ENCODE data around the gene CRYBA1. TPM values are rescaled to one million over a fixed set of nuclear protein-coding genes. Genes with fewer than 3 reads are reported as not detected.

CRYBA1 gene
- total and polyA plus RNA-seq, 2 donors from 2014 or later, result not detected

DNA sequence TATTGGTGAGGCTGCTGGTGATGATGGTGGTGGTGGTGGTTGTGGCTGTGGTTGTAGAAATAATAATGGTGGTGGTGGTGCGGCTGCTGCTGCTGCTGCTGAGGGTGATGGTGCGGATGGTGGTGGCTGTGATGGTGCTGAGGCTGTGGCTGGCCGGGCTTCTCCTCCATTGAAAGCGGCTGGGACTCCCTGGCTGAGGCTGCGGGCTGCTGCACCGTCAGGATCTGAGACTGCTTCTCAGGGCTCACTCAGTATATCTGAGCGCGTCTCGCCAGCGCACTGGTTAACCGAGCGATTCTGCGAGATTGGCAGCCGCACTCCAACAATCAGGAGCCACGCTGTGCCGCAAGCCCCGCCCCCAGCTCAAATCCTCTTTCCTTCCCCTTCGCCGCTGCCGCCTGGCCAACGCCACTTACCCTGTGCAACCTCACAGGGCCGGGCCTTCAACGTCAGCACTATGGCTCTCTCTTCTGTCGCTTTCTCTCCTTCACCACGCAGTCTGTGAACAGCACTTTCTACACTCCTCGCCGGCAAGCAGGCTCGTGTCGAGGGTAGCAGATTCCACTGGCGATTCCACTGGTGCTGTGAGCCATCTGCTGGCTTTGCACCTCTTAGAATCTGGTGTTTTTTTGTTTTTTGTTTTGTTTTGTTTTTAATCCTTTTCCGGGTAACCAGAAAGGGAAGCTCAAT is 47.4 kb downstream of the CRYBA1 start, which contains the start of gene NUFIP2:
Gene NUFIP2 (minus strand): TSS at position 259 of the 690 bp plus-strand sequence. CDS start 89 bp downstream, at position 170.
- H3K27ac ChIP-seq (ENCODE audit: low read depth in 2 of 2, low read length in 2 of 2), result peak within 1 kb of the TSS; percentile 96 to 99
- H3K4me1 ChIP-seq (ENCODE audit: control insufficient read depth in 2 of 3, insufficient read depth in 2 of 3, low read depth in 1 of 3, low read length in 3 of 3), result peaks cover 4 to 10% (median 5%) of the 10 kb centered on the region in 3 donors
- peak within 1 kb of the TSS; percentile 93 to 99 (median 96) for H3K9ac ChIP-seq (ENCODE audit: low read length in 3 of 3)
- DNase-seq (peak; percentile 99 to 100 (median 99)), FAIRE-seq (peak; percentile 97)
- TF ChIP-seq, protein P1, sequence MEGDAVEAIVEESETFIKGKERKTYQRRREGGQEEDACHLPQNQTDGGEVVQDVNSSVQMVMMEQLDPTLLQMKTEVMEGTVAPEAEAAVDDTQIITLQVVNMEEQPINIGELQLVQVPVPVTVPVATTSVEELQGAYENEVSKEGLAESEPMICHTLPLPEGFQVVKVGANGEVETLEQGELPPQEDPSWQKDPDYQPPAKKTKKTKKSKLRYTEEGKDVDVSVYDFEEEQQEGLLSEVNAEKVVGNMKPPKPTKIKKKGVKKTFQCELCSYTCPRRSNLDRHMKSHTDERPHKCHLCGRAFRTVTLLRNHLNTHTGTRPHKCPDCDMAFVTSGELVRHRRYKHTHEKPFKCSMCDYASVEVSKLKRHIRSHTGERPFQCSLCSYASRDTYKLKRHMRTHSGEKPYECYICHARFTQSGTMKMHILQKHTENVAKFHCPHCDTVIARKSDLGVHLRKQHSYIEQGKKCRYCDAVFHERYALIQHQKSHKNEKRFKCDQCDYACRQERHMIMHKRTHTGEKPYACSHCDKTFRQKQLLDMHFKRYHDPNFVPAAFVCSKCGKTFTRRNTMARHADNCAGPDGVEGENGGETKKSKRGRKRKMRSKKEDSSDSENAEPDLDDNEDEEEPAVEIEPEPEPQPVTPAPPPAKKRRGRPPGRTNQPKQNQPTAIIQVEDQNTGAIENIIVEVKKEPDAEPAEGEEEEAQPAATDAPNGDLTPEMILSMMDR (IDR thresholded peaks at IDR 0.05; ENCODE audit: borderline replicate concordance, extremely low read depth, insufficient read depth), result no peak
- H3K9me3 ChIP-seq (ENCODE audit: control insufficient read depth in 2 of 3, insufficient read depth in 1 of 3, low read length in 3 of 3), result no peaks in the 10 kb centered on the region
- peak within 1 kb of the TSS; percentile 94 to 99 (median 95) for H3K4me3 ChIP-seq (ENCODE audit: low read length in 3 of 3)
- H3K36me3 ChIP-seq (ENCODE audit: control insufficient read depth in 2 of 3, insufficient read depth in 3 of 3, low read length in 3 of 3), result no peaks in the 10 kb centered on the region
- H3K27me3 ChIP-seq (ENCODE audit: control insufficient read depth, insufficient read depth, low read length), result no peaks in the 10 kb centered on the region
- intact Hi-C loops (cut with DNase I), result no loop called here

GRCh38 chr17:29294580-29294900 is 47.9 kb downstream of the CRYBA1 start:
- peak overlapping the region; percentile 96 to 99 for H3K27ac ChIP-seq (ENCODE audit: low read depth in 2 of 2, low read length in 2 of 2)
- peak overlapping the region; percentile 79 to 89 (median 83) for H3K9ac ChIP-seq (ENCODE audit: low read length in 3 of 3)
- no peaks in the 10 kb centered on the region for H3K27me3 ChIP-seq (ENCODE audit: control insufficient read depth, insufficient read depth, low read length)
- H3K36me3 ChIP-seq (ENCODE audit: control insufficient read depth in 2 of 3, insufficient read depth in 3 of 3, low read length in 3 of 3), result no peaks in the 10 kb centered on the region
- H3K9me3 ChIP-seq (ENCODE audit: control insufficient read depth in 2 of 3, insufficient read depth in 1 of 3, low read length in 3 of 3), result no peaks in the 10 kb centered on the region
- no peak for DNase-seq
- intact Hi-C loops (cut with DNase I), result no loop called here
- H3K4me3 ChIP-seq (ENCODE audit: low read length in 3 of 3), result peak overlapping the region; percentile 86 to 99 (median 95)
- peaks cover 4 to 10% (median 5%) of the 10 kb centered on the region in 3 donors for H3K4me1 ChIP-seq (ENCODE audit: control insufficient read depth in 2 of 3, insufficient read depth in 2 of 3, low read depth in 1 of 3, low read length in 3 of 3)
- TF ChIP-seq, protein P1 (IDR thresholded peaks at IDR 0.05; ENCODE audit: borderline replicate concordance, extremely low read depth, insufficient read depth), result no peak
- FAIRE-seq, result no peak

DNA sequence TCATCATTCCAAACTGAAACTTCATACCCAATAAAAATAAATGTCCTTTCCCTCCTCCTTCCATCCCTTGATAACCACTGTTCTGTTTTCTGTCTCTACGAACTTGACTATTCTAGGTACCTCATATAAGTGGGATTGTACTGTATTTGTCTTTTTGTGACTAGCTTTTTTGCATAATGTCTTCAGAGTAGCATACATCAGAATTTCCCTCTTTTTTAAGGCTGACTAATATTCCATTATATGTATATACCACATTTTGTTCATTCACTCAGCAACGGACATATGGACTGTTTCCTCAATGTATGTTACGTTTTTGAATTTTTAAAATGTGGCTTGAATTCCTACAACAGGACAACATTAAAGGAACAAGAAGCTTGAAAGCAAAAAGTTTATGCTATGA is 48.8 kb downstream of the CRYBA1 start:
- Histone ChIP-seq H3K36me3 (ENCODE audit: control insufficient read depth in 2 of 3, insufficient read depth in 3 of 3, low read length in 3 of 3) (no peaks in the 10 kb centered on the region), H3K27me3 (ENCODE audit: control insufficient read depth, insufficient read depth, low read length) (no peaks in the 10 kb centered on the region), H3K4me1 (ENCODE audit: control insufficient read depth in 2 of 3, insufficient read depth in 2 of 3, low read depth in 1 of 3, low read length in 3 of 3) (peaks cover 4 to 7% (median 5%) of the 10 kb centered on the region in 3 donors), H3K9ac (ENCODE audit: low read length in 3 of 3) (no peak overlapping the region), H3K27ac (ENCODE audit: low read depth in 2 of 2, low read length in 2 of 2) (no peak overlapping the region), H3K4me3 (ENCODE audit: low read length in 3 of 3) (no peak overlapping the region), H3K9me3 (ENCODE audit: control insufficient read depth in 2 of 3, insufficient read depth in 1 of 3, low read length in 3 of 3) (no peaks in the 10 kb centered on the region)
- FAIRE-seq, result no peak
- no peak for DNase-seq
- TF ChIP-seq, protein P1 (IDR thresholded peaks at IDR 0.05; ENCODE audit: borderline replicate concordance, extremely low read depth, insufficient read depth), result no peak
- intact Hi-C loops (cut with DNase I), result no loop called here

All from kidney (tissue), 14 donors.